ENCODE measurements around the gene POGK.

GRCh38 chr1:166902279-166902678, 63.0 kb downstream of the POGK start:
- TF ChIP-seq USF2 (IDR thresholded peaks at IDR 0.05; ENCODE audit: borderline replicate concordance, low read depth, low read length) (no peak), CHD4 (IDR thresholded peaks at IDR 0.05) (no peak), MAX (IDR thresholded peaks at IDR 0.05; ENCODE audit: low read depth, low read length) (no peak), NRF1 (conservative IDR thresholded peaks at IDR 0.05; ENCODE audit: low read depth, low read length) (no peak), POLR2A (IDR thresholded peaks at IDR 0.05; ENCODE audit: low read depth, low read length) (no peak), ZNF24 (IDR thresholded peaks at IDR 0.05) (no peak), SKIL (IDR thresholded peaks at IDR 0.05; ENCODE audit: low read depth, poor library complexity, severe bottlenecking) (no peak)
